ENCODE measurements around the gene DUOXA1.

GRCh38 chr15:45091161-45091560, 38.5 kb downstream of the DUOXA1 start:
- TF ChIP-seq CTCF (conservative IDR thresholded peaks at IDR 0.05; ENCODE audit: low read depth, low read length): no peak
- no peak for TF ChIP-seq EZH2 (IDR thresholded peaks at IDR 0.05; ENCODE audit: low read length, unreplicated experiment)
- TF ChIP-seq EZH2phosphoT487 (IDR thresholded peaks at IDR 0.05; ENCODE audit: borderline replicate concordance, low read length): no peak

Measured in PC-3 (cell line).